Fibroblast of lung (primary cell): ENCODE measurements around the gene XPC.

Source experiments
- CTCF ChIP-seq, 2 donors: IDR thresholded peaks in 1 of 2; conservative IDR thresholded peaks in 1 of 2; 1 replicate in 1 of 2; 2 replicates in 1 of 2; pipeline ENCODE4 v1.5.1; 2011 to 2012; ENCODE audit warnings: low read length in 2 of 2, control low read depth in 1 of 2, inconsistent platforms in 1 of 2, low read depth in 1 of 2, mild to moderate bottlenecking in 1 of 2
- EZH2 ChIP-seq: IDR thresholded peaks from 2 replicates; pipeline ENCODE4 v1.5.1; 2012; ENCODE audit warnings: low read length, control low read depth, mild to moderate bottlenecking; ENCODE audit errors: missing control alignments

- TF ChIP-seq EZH2 (no peak), CTCF (conservative IDR thresholded peaks at IDR 0.05 in 1 of 2, IDR thresholded peaks at IDR 0.05 in 1 of 2; ENCODE audit: low read depth in 1 of 2, low read length in 2 of 2) (no peak)
Observed at GRCh38 chr3:14208977-14209394, 30.6 kb upstream of the XPC start.
